HG02970 (cell line): ENCODE results near the gene OIT3.

Experiments used
- ATAC-seq: cut with Tn5 transposase; IDR thresholded peaks from one replicate; pipeline ENCODE4 v1.9.1; 2021; ENCODE audit warnings: mild to moderate bottlenecking, moderate library complexity, moderate number of reproducible peaks; ENCODE audit not compliant: unreplicated experiment, low FRiP score

OIT3 gene

GRCh38 chr10:72893136-72893798, at the start of gene OIT3:
Gene OIT3, plus strand, starts transcription at chr10:72893739. Its CDS starts 60 bp downstream, at chr10:72893799.
- no peak for ATAC-seq

DNA sequence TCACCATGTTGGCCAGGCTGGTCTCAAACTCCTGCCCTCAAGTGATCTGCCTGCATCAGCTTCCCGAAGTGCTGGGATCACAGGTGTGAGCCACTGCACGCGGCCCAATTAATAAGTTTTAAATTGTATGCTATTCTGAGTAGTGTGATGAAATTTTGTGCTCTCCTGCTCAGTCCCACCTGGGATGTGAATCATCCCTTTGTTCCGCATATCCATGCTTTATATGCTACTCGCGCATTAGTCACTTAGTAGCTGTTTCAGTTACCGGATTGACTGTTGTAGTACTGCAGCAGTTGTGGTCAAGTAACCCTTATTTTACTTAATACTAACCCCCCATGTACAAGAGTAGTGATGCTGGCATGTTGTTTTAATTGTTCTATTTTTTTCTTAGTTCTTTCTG, 47.3 kb upstream of the OIT3 start:
- ATAC-seq: no peak

DNA sequence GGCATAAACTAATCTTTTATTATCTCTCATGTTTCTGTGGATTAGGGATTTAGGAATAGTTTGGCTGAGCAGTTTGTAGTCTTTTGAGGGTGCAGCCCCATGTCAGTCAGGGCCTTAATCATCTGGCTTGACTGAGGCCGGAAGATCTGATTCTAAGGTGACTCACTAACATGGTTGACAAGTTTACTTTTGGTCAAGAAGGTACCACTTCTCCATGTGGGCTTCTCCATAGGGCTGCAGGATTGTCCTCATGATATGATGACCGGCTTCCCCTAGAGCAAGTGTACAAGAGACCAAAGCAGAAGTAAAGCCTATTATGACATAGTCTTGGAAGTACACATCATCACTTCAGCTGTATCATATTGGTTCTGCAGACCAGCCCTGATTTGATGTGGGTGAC, 45.9 kb upstream of the OIT3 start:
- ATAC-seq: no peak

- ATAC-seq: no peak
Observed at GRCh38 chr10:72850861-72851260, 42.7 kb upstream of the OIT3 start.

DNA sequence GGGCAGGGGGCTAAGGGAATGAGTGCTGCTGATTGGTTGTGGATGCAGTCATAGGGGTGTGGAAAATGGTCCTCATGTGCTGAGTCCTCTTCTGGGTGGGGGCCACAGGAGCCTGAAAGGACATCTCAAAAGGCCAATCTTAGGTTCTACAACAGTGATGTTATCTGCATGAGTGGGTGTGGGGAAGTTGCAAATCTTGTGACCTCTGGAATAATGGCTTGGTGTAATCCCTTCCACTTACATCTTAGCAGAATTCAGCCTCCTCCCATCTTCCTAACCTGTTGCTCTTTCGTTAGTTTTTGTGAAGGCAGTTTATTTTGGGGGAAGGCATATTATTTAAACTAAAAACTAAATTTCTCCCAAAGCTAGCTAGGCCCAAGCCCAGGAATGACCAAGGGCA, 42.0 kb upstream of the OIT3 start:
- no peak for ATAC-seq

DNA sequence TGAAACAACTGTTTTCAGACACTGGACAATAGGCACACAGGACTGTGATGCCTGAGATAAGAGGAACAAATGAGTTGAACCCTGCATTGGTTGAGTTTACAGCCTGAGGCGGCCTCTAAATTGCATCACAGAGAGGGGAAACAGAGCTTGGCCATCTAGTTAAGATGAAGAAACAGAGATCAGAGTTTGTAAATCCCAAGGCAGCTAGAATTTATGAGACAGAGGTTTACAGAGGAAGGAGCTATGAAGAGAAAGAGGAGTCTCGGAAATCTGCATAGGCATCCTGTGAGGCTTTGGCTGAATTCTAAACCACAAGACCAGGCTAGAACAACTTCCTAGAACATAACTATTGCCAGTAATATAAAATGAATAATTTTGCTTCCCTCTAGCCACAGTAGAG, 41.0 kb upstream of the OIT3 start:
- ATAC-seq: no peak

GRCh38 chr10:72855129-72855528, 38.4 kb upstream of the OIT3 start:
- ATAC-seq: no peak

- ATAC-seq: no peak
Observed at GRCh38 chr10:72855790-72856189, 37.7 kb upstream of the OIT3 start.

DNA sequence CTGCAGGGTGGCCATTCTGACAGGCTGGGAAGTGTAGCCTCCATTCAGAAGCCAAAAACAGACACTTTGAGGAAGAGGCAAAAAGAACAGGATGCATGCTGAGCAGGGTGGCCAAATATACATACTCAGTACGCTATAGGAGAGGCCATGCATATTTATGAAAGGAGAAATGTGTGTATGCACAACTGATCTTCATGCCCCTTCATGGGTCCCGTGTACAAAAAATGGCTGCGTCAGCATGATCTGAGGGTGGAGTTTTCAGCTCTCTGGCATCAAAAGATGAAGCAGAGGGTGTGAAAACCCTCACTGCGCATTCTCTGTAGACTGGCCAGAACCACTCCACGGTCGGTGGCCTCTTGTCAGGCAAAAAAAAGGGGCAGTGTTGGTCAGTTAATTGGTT, 35.5 kb upstream of the OIT3 start:
- ATAC-seq: no peak

- no peak for ATAC-seq
Observed at GRCh38 chr10:72862957-72863356, 30.6 kb upstream of the OIT3 start.

DNA sequence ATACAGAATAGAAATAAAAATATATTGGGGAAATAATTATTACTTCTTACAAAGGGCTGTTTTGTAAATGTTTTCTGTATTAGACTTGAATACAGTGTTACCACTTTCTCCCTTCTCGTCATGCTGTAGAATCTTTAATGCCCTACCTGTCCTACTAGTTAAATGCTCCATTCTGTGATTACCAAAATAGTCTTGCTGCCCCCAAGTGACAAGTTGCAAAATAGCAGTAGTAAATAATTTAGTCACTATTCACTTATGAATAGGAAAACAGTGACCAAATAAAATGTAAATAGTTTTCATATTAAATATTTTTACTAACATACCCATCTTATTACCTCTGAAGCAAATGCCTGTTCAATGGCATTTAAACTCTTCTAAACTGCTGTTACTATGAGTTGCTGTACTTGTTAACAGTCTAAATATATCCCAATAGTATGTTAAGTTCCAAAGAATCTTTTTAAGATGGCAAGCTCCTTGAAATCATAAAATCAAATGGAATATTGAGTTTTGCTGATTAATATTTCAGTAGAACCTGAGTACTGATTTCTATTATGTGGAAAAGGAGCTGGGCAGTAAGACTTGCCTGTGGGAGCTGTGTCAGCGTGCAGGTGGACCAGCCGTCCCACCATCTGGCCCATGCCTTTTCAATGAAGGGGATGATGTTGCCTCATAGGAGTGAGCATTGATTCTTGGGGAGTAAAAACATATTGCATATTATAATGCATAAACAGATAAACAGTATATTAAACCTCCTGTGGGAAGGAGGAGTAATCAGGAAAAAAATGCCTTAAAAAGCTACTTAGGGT, 18.1 kb upstream of the OIT3 start:
- ATAC-seq: no peak

DNA sequence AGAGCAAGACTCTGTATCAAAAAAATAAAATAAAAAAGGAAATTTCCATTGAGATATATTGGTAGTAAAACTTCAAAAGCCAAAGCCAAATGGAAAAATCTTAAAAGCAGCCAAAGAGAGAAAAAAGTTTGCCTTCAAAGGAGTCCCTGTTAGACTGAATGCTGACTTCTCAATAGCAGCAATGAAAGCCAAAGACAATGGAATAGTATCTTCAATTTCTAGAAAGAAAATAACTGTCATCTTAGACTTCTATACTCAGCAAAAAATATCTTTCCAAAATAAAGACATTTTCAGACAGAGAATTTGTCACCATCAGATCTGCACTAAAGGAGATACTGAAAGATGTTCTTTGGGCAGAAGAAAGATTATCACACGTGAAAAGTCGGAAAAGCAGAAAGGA, 14.3 kb upstream of the OIT3 start:
- no peak for ATAC-seq

GRCh38 chr10:72881291-72881690, 12.2 kb upstream of the OIT3 start:
- no peak for ATAC-seq

GRCh38 chr10:72883861-72884260, 9.7 kb upstream of the OIT3 start:
- ATAC-seq: no peak

- ATAC-seq: no peak
Observed at GRCh38 chr10:72885953-72886352, 7.6 kb upstream of the OIT3 start.

DNA sequence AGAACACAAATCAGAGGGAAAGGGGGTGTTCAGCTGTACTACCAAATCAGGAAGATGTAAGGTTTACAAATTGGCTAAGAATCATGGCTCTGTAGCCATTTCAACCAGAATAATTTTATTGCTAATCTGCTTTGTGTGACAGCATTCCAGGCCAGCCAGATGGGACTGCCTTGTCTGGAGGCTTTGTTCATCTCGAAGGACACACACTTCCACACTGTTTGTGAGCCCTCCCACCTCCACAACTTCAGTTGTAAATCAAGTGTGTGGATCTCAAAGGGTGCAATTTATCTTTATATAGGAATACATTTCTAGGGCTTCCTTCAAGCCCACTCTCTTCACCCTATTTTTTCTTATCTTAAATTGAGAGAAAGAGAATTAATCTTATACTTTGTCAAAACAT, 6.9 kb upstream of the OIT3 start:
- ATAC-seq: no peak

DNA sequence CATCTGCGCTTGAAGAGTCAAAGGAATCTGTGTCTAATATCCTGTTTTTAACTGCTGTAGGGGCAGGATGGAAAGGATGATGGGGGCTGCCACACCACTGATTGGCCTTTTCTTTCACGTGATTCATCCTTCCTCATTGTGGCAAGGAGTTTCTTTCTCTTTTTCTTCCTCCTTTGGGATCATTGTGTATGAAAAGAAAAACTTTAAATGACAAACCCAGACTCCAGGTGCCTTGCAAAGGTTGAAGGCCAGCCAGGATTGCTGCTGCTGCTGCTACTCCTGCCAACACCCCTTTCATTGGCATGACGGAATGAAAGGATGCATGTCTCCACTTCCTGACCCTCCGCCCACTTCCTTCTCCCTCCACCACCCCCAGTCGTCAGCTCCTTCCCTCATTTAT, 6.5 kb upstream of the OIT3 start:
- no peak for ATAC-seq

DNA sequence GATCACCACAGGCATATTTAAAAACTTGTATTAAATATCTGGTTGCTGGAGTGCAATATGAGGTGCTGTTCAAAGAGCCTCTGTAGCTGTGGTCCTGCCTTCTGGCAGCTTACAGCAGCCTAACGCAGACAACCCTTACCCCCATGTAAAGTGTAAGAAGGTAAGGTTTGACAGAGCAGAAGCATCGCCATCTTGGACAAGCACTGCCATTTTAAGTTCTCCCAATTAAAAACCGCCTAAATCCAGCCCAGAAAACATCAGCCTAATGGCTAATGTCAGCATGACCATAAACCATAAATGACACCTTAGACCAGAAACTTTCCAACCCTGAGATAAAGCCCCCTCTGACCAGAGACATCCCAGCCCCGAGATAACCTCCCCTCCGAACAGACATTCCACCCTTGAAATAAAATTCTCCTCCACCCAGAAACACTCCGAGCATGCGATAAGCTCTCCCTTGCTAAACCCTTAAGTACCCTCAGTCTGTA, 5.3 kb upstream of the OIT3 start:
- no peak for ATAC-seq

GRCh38 chr10:72889391-72889831, 4.1 kb upstream of the OIT3 start:
- ATAC-seq: no peak

GRCh38 chr10:72890086-72890485, 3.5 kb upstream of the OIT3 start:
- no peak for ATAC-seq

DNA sequence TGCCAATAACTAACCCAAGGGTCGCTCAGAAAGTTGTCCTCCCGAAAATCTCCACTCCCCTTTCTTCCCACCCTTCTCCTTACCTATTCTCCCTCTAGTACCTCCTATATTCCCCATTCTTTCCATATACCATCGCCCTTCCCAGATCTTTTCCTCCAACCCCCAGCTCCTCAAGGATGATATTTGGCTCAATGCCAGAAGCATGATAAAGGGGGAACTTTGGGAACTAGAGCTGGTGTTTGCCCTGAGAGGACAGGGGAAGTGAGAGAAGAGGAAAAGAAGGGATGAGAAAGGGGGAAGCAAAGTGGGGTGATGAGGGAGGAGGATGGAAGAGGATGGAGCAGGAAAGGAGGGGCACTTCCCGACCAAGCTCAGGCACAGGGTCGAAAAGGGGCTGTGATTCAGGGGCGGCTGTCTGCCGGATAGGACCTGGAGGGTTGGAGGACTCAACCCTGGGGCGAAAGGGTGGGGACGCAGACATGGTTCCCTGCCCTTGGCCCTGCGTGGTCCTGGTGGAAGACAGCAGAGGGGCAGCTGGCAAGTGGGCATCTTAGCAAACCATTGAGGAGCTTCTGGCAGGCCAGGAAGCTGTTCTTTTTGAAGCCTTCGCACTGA, 1.8 kb downstream of the OIT3 start:
- no peak for ATAC-seq
